ENCODE data around the gene ANKS1B. TPM values are rescaled to one million over a fixed set of nuclear protein-coding genes. Genes with fewer than 3 reads are reported as not detected.

The ANKS1B gene
- total RNA-seq, 1 experiment from 2014 or later, result 5.8 TPM

- no peak for TF ChIP-seq IRF2 (CRISPR knock-in tag; IDR thresholded peaks at IDR 0.05; ENCODE audit: borderline replicate concordance, low read depth)
These were observed 1185.5 kb downstream of the ANKS1B start (continued) for GRCh38 chr12:98799146-98799810.

GRCh38 chr12:98797200-98797599 is 1187.5 kb downstream of the ANKS1B start:
- DNase-seq (ENCODE audit: low spot score) (no peak), ATAC-seq (no peak)
- no peaks in the 10 kb centered on the region for H3K9me3 Mint-ChIP-seq
- H3K27ac Mint-ChIP-seq, result no peak overlapping the region
- no peaks in the 10 kb centered on the region for H3K36me3 Mint-ChIP-seq
- ChIA-PET POLR2A (no interaction called here), CTCF (no interaction called here)
- no peaks in the 10 kb centered on the region for H3K27me3 Mint-ChIP-seq (ENCODE audit: low read depth)
- H3K4me1 Mint-ChIP-seq, result peaks cover 6% of the 10 kb centered on the region
- no peak for TF ChIP-seq HMGXB4 (CRISPR knock-in tag; IDR thresholded peaks at IDR 0.05)
- TF ChIP-seq SOX15 (CRISPR knock-in tag; IDR thresholded peaks at IDR 0.05), result no peak
- no peak for TF ChIP-seq ZNF671 (CRISPR knock-in tag; IDR thresholded peaks at IDR 0.05)
- no peak for TF ChIP-seq ZNF121 (CRISPR knock-in tag; IDR thresholded peaks at IDR 0.05)
- no peak for TF ChIP-seq ZNF317 (CRISPR knock-in tag; IDR thresholded peaks at IDR 0.05; ENCODE audit: borderline replicate concordance, low read depth)
- no peak for TF ChIP-seq MYBL2 (CRISPR knock-in tag; IDR thresholded peaks at IDR 0.05)
- TF ChIP-seq FOXP1 (CRISPR knock-in tag; IDR thresholded peaks at IDR 0.05; ENCODE audit: borderline replicate concordance), result no peak
- no peak for TF ChIP-seq JAZF1 (CRISPR knock-in tag; IDR thresholded peaks at IDR 0.05)
- TF ChIP-seq RORB (CRISPR knock-in tag; IDR thresholded peaks at IDR 0.05), result no peak
- no peak for TF ChIP-seq OVOL2 (CRISPR knock-in tag; IDR thresholded peaks at IDR 0.05; ENCODE audit: borderline replicate concordance)
- TF ChIP-seq CTCF (IDR thresholded peaks at IDR 0.05), result no peak
- no peak for TF ChIP-seq NFE2L1 (CRISPR knock-in tag; IDR thresholded peaks at IDR 0.05)
- no peak for TF ChIP-seq ZNF232 (CRISPR knock-in tag; IDR thresholded peaks at IDR 0.05)
- TF ChIP-seq MAX (CRISPR knock-in tag; IDR thresholded peaks at IDR 0.05), result no peak
- no peak for TF ChIP-seq ZBTB43 (CRISPR knock-in tag; IDR thresholded peaks at IDR 0.05)
- no peak overlapping the region for H3K4me3 Mint-ChIP-seq

- no peak for DNase-seq (ENCODE audit: low spot score)
- Mint-ChIP-seq H3K4me3 (no peak overlapping the region), H3K36me3 (no peaks in the 10 kb centered on the region), H3K27me3 (ENCODE audit: low read depth) (no peaks in the 10 kb centered on the region), H3K4me1 (peaks cover 6% of the 10 kb centered on the region), H3K27ac (no peak overlapping the region), H3K9me3 (no peaks in the 10 kb centered on the region)
- ATAC-seq, result no peak
- ChIA-PET POLR2A (no interaction called here), CTCF (no interaction called here)
- TF ChIP-seq AR (CRISPR knock-in tag; IDR thresholded peaks at IDR 0.05) (no peak), NFYB (CRISPR knock-in tag; conservative IDR thresholded peaks at IDR 0.05; ENCODE audit: low read depth) (no peak), CBFB (CRISPR knock-in tag; IDR thresholded peaks at IDR 0.05; ENCODE audit: low read depth) (no peak), RELA (CRISPR knock-in tag; IDR thresholded peaks at IDR 0.05; ENCODE audit: borderline replicate concordance) (no peak)
These were observed 1188.0 kb downstream of the ANKS1B start for GRCh38 chr12:98796745-98797144.
